ENCODE measurements around the gene KRT73. TPM values are rescaled to one million over a fixed set of nuclear protein-coding genes. Genes with fewer than 3 reads are reported as not detected.

Gene KRT73
- total RNA-seq, 1 experiment from 2014 or later: not detected

DNA sequence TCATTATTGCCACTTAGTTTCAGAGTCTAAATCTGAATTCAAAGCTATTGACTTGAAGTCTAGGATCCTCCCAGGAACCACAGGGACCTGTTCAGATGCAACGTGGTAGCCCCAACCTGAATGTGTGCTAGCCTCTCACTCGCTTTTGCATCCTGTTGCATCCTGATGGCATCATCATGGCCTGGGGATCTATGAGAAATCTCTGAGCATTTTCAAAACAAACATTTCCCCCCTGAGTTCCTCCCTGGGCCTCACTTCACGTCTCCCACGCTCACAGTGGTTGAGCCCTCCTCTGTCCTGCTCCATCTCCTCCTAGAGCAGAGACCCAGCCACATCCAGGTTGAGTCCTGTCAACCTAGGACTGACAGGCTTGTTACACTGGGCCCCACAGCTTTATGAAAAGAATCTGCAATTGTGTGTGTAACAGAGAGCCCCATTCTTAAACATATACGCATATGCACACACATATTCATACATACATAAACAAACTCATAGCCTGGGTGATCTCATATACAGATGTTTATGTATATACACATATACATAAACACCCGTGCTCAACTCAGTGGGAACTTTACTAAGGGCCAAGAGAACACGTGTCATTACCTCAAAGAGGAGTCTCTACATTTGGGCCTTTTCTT, 11.7 kb downstream of the KRT73 start:
- Mint-ChIP-seq H3K27me3 (ENCODE audit: low read depth) (peaks cover 16% of the 10 kb centered on the region), H3K27ac (no peak overlapping the region), H3K36me3 (no peaks in the 10 kb centered on the region), H3K9me3 (no peaks in the 10 kb centered on the region), H3K4me1 (peaks cover 4% of the 10 kb centered on the region; the same call in 1 of the 2 replicates), H3K4me3 (no peak overlapping the region)
- ATAC-seq (no peak), DNase-seq (ENCODE audit: low spot score) (no peak)
- POLR2A ChIA-PET: no interaction called here
- CTCF ChIA-PET: interaction anchor here (1.0 kb wide), 1 partner anchor 264 kb away, joined by 4 read pairs; no protein-coding TSS in a partner anchor
- TF ChIP-seq, protein P1, sequence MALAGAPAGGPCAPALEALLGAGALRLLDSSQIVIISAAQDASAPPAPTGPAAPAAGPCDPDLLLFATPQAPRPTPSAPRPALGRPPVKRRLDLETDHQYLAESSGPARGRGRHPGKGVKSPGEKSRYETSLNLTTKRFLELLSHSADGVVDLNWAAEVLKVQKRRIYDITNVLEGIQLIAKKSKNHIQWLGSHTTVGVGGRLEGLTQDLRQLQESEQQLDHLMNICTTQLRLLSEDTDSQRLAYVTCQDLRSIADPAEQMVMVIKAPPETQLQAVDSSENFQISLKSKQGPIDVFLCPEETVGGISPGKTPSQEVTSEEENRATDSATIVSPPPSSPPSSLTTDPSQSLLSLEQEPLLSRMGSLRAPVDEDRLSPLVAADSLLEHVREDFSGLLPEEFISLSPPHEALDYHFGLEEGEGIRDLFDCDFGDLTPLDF (CRISPR knock-in tag; IDR thresholded peaks at IDR 0.05): no peak
- TF ChIP-seq, protein P2, sequence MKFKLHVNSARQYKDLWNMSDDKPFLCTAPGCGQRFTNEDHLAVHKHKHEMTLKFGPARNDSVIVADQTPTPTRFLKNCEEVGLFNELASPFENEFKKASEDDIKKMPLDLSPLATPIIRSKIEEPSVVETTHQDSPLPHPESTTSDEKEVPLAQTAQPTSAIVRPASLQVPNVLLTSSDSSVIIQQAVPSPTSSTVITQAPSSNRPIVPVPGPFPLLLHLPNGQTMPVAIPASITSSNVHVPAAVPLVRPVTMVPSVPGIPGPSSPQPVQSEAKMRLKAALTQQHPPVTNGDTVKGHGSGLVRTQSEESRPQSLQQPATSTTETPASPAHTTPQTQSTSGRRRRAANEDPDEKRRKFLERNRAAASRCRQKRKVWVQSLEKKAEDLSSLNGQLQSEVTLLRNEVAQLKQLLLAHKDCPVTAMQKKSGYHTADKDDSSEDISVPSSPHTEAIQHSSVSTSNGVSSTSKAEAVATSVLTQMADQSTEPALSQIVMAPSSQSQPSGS (CRISPR knock-in tag; IDR thresholded peaks at IDR 0.05; ENCODE audit: borderline replicate concordance, low read depth): no peak
- TF ChIP-seq, protein P3, sequence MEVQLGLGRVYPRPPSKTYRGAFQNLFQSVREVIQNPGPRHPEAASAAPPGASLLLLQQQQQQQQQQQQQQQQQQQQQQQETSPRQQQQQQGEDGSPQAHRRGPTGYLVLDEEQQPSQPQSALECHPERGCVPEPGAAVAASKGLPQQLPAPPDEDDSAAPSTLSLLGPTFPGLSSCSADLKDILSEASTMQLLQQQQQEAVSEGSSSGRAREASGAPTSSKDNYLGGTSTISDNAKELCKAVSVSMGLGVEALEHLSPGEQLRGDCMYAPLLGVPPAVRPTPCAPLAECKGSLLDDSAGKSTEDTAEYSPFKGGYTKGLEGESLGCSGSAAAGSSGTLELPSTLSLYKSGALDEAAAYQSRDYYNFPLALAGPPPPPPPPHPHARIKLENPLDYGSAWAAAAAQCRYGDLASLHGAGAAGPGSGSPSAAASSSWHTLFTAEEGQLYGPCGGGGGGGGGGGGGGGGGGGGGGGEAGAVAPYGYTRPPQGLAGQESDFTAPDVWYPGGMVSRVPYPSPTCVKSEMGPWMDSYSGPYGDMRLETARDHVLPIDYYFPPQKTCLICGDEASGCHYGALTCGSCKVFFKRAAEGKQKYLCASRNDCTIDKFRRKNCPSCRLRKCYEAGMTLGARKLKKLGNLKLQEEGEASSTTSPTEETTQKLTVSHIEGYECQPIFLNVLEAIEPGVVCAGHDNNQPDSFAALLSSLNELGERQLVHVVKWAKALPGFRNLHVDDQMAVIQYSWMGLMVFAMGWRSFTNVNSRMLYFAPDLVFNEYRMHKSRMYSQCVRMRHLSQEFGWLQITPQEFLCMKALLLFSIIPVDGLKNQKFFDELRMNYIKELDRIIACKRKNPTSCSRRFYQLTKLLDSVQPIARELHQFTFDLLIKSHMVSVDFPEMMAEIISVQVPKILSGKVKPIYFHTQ (CRISPR knock-in tag; IDR thresholded peaks at IDR 0.05): no peak
- no peak for TF ChIP-seq NR2C2 (CRISPR knock-in tag; IDR thresholded peaks at IDR 0.05)
- no peak for TF ChIP-seq RORB (CRISPR knock-in tag; IDR thresholded peaks at IDR 0.05)
- TF ChIP-seq HMGA2 (CRISPR knock-in tag; IDR thresholded peaks at IDR 0.05): no peak
- no peak for TF ChIP-seq GRHL2 (CRISPR knock-in tag; IDR thresholded peaks at IDR 0.05; ENCODE audit: insufficient replicate concordance, severe bottlenecking)
- TF ChIP-seq ZNF138 (CRISPR knock-in tag; conservative IDR thresholded peaks at IDR 0.05): no peak
- no peak for TF ChIP-seq KAT7 (CRISPR knock-in tag; IDR thresholded peaks at IDR 0.05; ENCODE audit: borderline replicate concordance)
- no peak for TF ChIP-seq NFYB (CRISPR knock-in tag; conservative IDR thresholded peaks at IDR 0.05; ENCODE audit: low read depth)
- TF ChIP-seq PRRX2 (CRISPR knock-in tag; IDR thresholded peaks at IDR 0.05): no peak
- TF ChIP-seq, protein P4, sequence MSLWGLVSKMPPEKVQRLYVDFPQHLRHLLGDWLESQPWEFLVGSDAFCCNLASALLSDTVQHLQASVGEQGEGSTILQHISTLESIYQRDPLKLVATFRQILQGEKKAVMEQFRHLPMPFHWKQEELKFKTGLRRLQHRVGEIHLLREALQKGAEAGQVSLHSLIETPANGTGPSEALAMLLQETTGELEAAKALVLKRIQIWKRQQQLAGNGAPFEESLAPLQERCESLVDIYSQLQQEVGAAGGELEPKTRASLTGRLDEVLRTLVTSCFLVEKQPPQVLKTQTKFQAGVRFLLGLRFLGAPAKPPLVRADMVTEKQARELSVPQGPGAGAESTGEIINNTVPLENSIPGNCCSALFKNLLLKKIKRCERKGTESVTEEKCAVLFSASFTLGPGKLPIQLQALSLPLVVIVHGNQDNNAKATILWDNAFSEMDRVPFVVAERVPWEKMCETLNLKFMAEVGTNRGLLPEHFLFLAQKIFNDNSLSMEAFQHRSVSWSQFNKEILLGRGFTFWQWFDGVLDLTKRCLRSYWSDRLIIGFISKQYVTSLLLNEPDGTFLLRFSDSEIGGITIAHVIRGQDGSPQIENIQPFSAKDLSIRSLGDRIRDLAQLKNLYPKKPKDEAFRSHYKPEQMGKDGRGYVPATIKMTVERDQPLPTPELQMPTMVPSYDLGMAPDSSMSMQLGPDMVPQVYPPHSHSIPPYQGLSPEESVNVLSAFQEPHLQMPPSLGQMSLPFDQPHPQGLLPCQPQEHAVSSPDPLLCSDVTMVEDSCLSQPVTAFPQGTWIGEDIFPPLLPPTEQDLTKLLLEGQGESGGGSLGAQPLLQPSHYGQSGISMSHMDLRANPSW (CRISPR knock-in tag; conservative IDR thresholded peaks at IDR 0.05; ENCODE audit: low read depth): no peak
- TF ChIP-seq, protein P5, sequence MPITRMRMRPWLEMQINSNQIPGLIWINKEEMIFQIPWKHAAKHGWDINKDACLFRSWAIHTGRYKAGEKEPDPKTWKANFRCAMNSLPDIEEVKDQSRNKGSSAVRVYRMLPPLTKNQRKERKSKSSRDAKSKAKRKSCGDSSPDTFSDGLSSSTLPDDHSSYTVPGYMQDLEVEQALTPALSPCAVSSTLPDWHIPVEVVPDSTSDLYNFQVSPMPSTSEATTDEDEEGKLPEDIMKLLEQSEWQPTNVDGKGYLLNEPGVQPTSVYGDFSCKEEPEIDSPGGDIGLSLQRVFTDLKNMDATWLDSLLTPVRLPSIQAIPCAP (CRISPR knock-in tag; IDR thresholded peaks at IDR 0.05): no peak
- TF ChIP-seq ZNF317 (CRISPR knock-in tag; IDR thresholded peaks at IDR 0.05; ENCODE audit: borderline replicate concordance, low read depth): no peak
- no peak for TF ChIP-seq ZBTB21 (CRISPR knock-in tag; IDR thresholded peaks at IDR 0.05; ENCODE audit: borderline replicate concordance)
- TF ChIP-seq SMAD4 (CRISPR knock-in tag; IDR thresholded peaks at IDR 0.05): no peak
- no peak for TF ChIP-seq FOXK1 (CRISPR knock-in tag; IDR thresholded peaks at IDR 0.05)
- no peak for TF ChIP-seq IRF2 (CRISPR knock-in tag; IDR thresholded peaks at IDR 0.05; ENCODE audit: borderline replicate concordance, low read depth)
- no peak for TF ChIP-seq NR3C1 (CRISPR knock-in tag; conservative IDR thresholded peaks at IDR 0.05; ENCODE audit: low read depth)
